H1 (cell line): ENCODE measurements around the gene PIAS2. TPM values are rescaled to one million over a fixed set of nuclear protein-coding genes. Genes with fewer than 3 reads are reported as not detected.

Experiments used
- CTCF ChIA-PET: fragments of 300-600 bp; sonication (Branson Sonifier 250); formaldehyde crosslinking; loops from one replicate; lab custom pipeline; 2021; ENCODE audit not compliant: partially characterized antibody; lab: Charles Lee
- POLR2A ChIA-PET: fragments of 300-600 bp; sonication (Branson Sonifier 250); formaldehyde crosslinking; loops from one replicate; lab custom pipeline; 2021; ENCODE audit warnings: inconsistent platforms; ENCODE audit not compliant: partially characterized antibody; lab: Charles Lee
- DNase-seq, 2 experiments: peaks; one replicate each; pipeline versions ENCODE4 v3.0.0 to v3.0.0-alpha.2; 2010 to 2022; ENCODE audit warnings: low spot score in 2 of 2, low read depth in 1 of 2, mixed read lengths in 1 of 2
- FAIRE-seq: peaks from 2 replicates; lab custom pipeline; 2011; peaks lifted over from hg19 to GRCh38; lab: Jason Lieb, UNC
- H2AFZ ChIP-seq: 2 replicates; pipeline ENCODE4 v1.8.1; 2012; ENCODE audit warnings: low read length, inconsistent platforms
- H2AK5ac ChIP-seq: 2 replicates; pipeline ENCODE4 v1.6.1; 2013; ENCODE audit warnings: low read depth, low read length
- H2BK120ac ChIP-seq: replicated peaks from 2 replicates; pipeline ENCODE3; 2013; ENCODE audit warnings: low read depth, low read length, inconsistent platforms
- H2BK12ac ChIP-seq: 2 replicates; pipeline ENCODE4 v1.6.1; 2013; ENCODE audit warnings: low read depth, low read length
- H2BK15ac ChIP-seq: 2 replicates; pipeline ENCODE4 v1.6.1; 2013; ENCODE audit warnings: low read length
- H2BK20ac ChIP-seq: 2 replicates; pipeline ENCODE4 v1.6.1; 2013; ENCODE audit warnings: low read length
- H2BK5ac ChIP-seq: 2 replicates; pipeline ENCODE4 v1.6.1; 2013; ENCODE audit warnings: low read depth, low read length
- H3K14ac ChIP-seq: 2 replicates; pipeline ENCODE4 v1.6.1; 2013; ENCODE audit warnings: inconsistent platforms; ENCODE audit not compliant: insufficient read length
- H3K18ac ChIP-seq: 2 replicates; pipeline ENCODE4 v1.6.1; 2013; ENCODE audit warnings: low read length; ENCODE audit errors: extremely low read depth
- H3K23ac ChIP-seq: 2 replicates; pipeline ENCODE4 v1.6.1; 2013; ENCODE audit warnings: inconsistent platforms; ENCODE audit not compliant: insufficient read length
- H3K23me2 ChIP-seq: 2 replicates; pipeline ENCODE4 v1.6.1; 2013; ENCODE audit warnings: low read depth, low read length
- H3K27ac ChIP-seq: 2 replicates; pipeline ENCODE4 v1.6.1; 2011; ENCODE audit warnings: low read depth, low read length, inconsistent platforms
- H3K27me3 ChIP-seq, 4 experiments: replicated peaks in 1 of 4; 1 replicate in 1 of 4; 2 replicates in 3 of 4; pipeline versions ENCODE4 v1.6.1 to v1.8.1; 2011 to 2013; ENCODE audit warnings: low read length in 3 of 4, mild to moderate bottlenecking in 3 of 4, inconsistent platforms in 2 of 4, mixed read lengths in 2 of 4, moderate library complexity in 1 of 4; ENCODE audit not compliant: control insufficient read depth in 3 of 4, insufficient read depth in 3 of 4; ENCODE audit errors: extremely low read depth in 1 of 4
- H3K36me3 ChIP-seq, 4 experiments: 2 replicates each; pipeline versions ENCODE4 v1.6.1 to v1.8.1; 2011 to 2013; ENCODE audit warnings: mild to moderate bottlenecking in 4 of 4, low read length in 3 of 4, moderate library complexity in 2 of 4, control low read depth in 1 of 4, inconsistent platforms in 1 of 4; ENCODE audit not compliant: insufficient read depth in 4 of 4, control insufficient read depth in 2 of 4
- H3K4ac ChIP-seq: replicated peaks from 2 replicates; pipeline ENCODE3; 2013; ENCODE audit warnings: low read length, low read depth, mixed read lengths, inconsistent platforms; ENCODE audit not compliant: insufficient read length
- H3K4me1 ChIP-seq, 4 experiments: replicated peaks in 1 of 4; 1 replicate in 1 of 4; 2 replicates in 3 of 4; pipeline versions ENCODE4 v1.6.1 to v1.8.1; 2011 to 2013; ENCODE audit warnings: low read length in 3 of 4, inconsistent platforms in 2 of 4, mixed read lengths in 1 of 4; ENCODE audit not compliant: insufficient read depth in 4 of 4, control insufficient read depth in 3 of 4
- H3K4me2 ChIP-seq, 2 experiments: 2 replicates each; pipeline versions ENCODE4 v1.6.1 to v1.8.1; 2011 to 2013; ENCODE audit warnings: low read depth in 2 of 2, low read length in 2 of 2, control low read depth in 1 of 2, inconsistent platforms in 1 of 2, mild to moderate bottlenecking in 1 of 2; ENCODE audit not compliant: insufficient read depth in 1 of 2
- H3K4me3 ChIP-seq, 4 experiments: fragments of 200-600, 300-600 bp in 1 of 4; sonication (generic), shearing (Covaris generic), sonication (Bioruptor Twin) in 1 of 4; 2 replicates each; pipeline versions ENCODE4 v1.5.1 to v1.8.1; 2011 to 2016; ENCODE audit warnings: low read length in 4 of 4, low read depth in 3 of 4, control low read depth in 2 of 4, inconsistent platforms in 2 of 4, mild to moderate bottlenecking in 2 of 4, mixed read lengths in 1 of 4, moderate library complexity in 1 of 4; ENCODE audit not compliant: insufficient read depth in 2 of 4; ENCODE audit errors: extremely low read depth in 1 of 4
- H3K56ac ChIP-seq: replicated peaks from 2 replicates; pipeline ENCODE3; 2013; ENCODE audit warnings: low read depth, mild to moderate bottlenecking, mixed read lengths, low read length, inconsistent platforms; ENCODE audit not compliant: insufficient read length
- H3K79me1 ChIP-seq: 2 replicates; pipeline ENCODE4 v1.6.1; 2013; ENCODE audit warnings: low read depth, low read length, control low read depth
- H3K79me2 ChIP-seq, 2 experiments: 2 replicates each; pipeline versions ENCODE4 v1.6.1 to v1.8.1; 2012 to 2013; ENCODE audit warnings: low read length in 2 of 2, mild to moderate bottlenecking in 2 of 2, inconsistent platforms in 1 of 2; ENCODE audit not compliant: insufficient read depth in 2 of 2, control insufficient read depth in 1 of 2
- H3K9ac ChIP-seq, 4 experiments: replicated peaks in 1 of 4; 1 replicate in 1 of 4; 2 replicates in 3 of 4; pipeline versions ENCODE4 v1.6.1 to v1.8.1; 2011 to 2013; ENCODE audit warnings: low read depth in 3 of 4, low read length in 3 of 4, control low read depth in 2 of 4, mild to moderate bottlenecking in 2 of 4, moderate library complexity in 2 of 4, inconsistent platforms in 1 of 4; ENCODE audit errors: extremely low read depth in 1 of 4
- H3K9me3 ChIP-seq, 2 experiments: 2 replicates each; pipeline versions ENCODE4 v1.6.1 to v1.8.1; 2012 to 2013; ENCODE audit warnings: mild to moderate bottlenecking in 2 of 2, moderate library complexity in 2 of 2, control low read depth in 1 of 2, inconsistent platforms in 1 of 2, low read depth in 1 of 2, low read length in 1 of 2, mixed read lengths in 1 of 2; ENCODE audit not compliant: insufficient read depth in 2 of 2
- H4K20me1 ChIP-seq, 2 experiments: replicated peaks in 1 of 2; 2 replicates each; pipeline versions ENCODE3 to v1.8.1; 2011 to 2013; ENCODE audit warnings: inconsistent platforms in 2 of 2, low read length in 2 of 2, mild to moderate bottlenecking in 1 of 2; ENCODE audit not compliant: insufficient read depth in 2 of 2, control insufficient read depth in 1 of 2
- H4K5ac ChIP-seq: 2 replicates; pipeline ENCODE4 v1.6.1; 2013; ENCODE audit warnings: low read length, low read depth, mixed read lengths, inconsistent platforms; ENCODE audit not compliant: insufficient read length
- H4K8ac ChIP-seq: 2 replicates; pipeline ENCODE4 v1.8.0; 2013; ENCODE audit warnings: mild to moderate bottlenecking, moderate library complexity, low read length, inconsistent platforms; ENCODE audit not compliant: insufficient read depth; ENCODE audit errors: extremely low read depth
- H4K91ac ChIP-seq: replicated peaks from 2 replicates; pipeline ENCODE3; 2013; ENCODE audit warnings: low read length, mixed read lengths, inconsistent platforms; ENCODE audit not compliant: insufficient read length
- GTF2F1 ChIP-seq: IDR thresholded peaks from 2 replicates; pipeline ENCODE4 v1.6.1; 2012; ENCODE audit warnings: low read depth, low read length, improper control_type of control experiment, borderline replicate concordance
- POLR2A ChIP-seq, 2 experiments: IDR thresholded peaks; 1 replicate in 1 of 2; 2 replicates in 1 of 2; pipeline ENCODE4 v1.6.1; 2011; ENCODE audit warnings: low read depth in 2 of 2, low read length in 2 of 2, mild to moderate bottlenecking in 2 of 2; ENCODE audit errors: control extremely low read depth in 1 of 2
- YY1 ChIP-seq: IDR thresholded peaks from 2 replicates; pipeline ENCODE4 v1.6.1; 2011; ENCODE audit warnings: low read depth, mild to moderate bottlenecking, low read length
- WGBS, 2 experiments: shearing (Covaris generic) in 1 of 2; methylation state at CpG; one replicate each; pipeline versions ENCODE4 v1.1.6 to v1.1.7; 2013 to 2015; ENCODE audit warnings: low lambda C conversion rate in 2 of 2, mixed read lengths in 2 of 2, inconsistent platforms in 1 of 2, low coverage in 1 of 2, missing lambda C conversion rate in 1 of 2; ENCODE audit not compliant: insufficient replicate concordance in 2 of 2, insufficient coverage in 1 of 2, insufficient read length in 1 of 2; ENCODE audit errors: extremely low coverage in 1 of 2, missing lambda C conversion rate in 1 of 2; 5-methylcytosine and 5-hydroxymethylcytosine counted together
- polyA plus RNA-seq, 7 experiments: library from polyadenylated mRNA; depleted of rRNA in 3 of 7; stranded (reverse) in 5 of 7; unstranded in 2 of 7; fragments of >200 nt in 5 of 7; fragments of 200-250 nt in 2 of 7; gene quantifications; 1 replicate in 5 of 7; 2 replicates in 1 of 7; 4 replicates in 1 of 7; pipeline versions ENCODE4 v1.2.1 to v1.2.3, GENCODE V29; 2011 to 2013; ENCODE audit warnings: missing spikeins in 2 of 7, mixed read lengths in 2 of 7
- total RNA-seq: library from RNA; stranded (reverse); fragmentation: NEBNext Ultra II Directional; extraction: Animal tissue kit (Norgen Biotek cat#: 25700); gene quantifications from 2 replicates; pipeline ENCODE4 v1.2.1, GENCODE V29; 2021

The PIAS2 gene
- total and polyA plus RNA-seq, 2 of the 8 experiments (the other 6 are each of a cell fraction or from before 2014, with no cell fraction given) = 20.1 to 53.9 TPM

GRCh38 chr18:46859855-46860254 lies 57.5 kb downstream of the PIAS2 start:
- no peak for TF ChIP-seq YY1
- TF ChIP-seq POLR2A (IDR thresholded peaks at IDR 0.05; ENCODE audit: control extremely low read depth in 1 of 2, low read depth in 2 of 2, low read length in 2 of 2) = no peak
- TF ChIP-seq GTF2F1 = no peak
- H3K36me3 ChIP-seq = peaks cover 0 to 5% (median under 1%) of the 10 kb centered on the region in 4 experiments; a peak in 5 of 8 replicates
- H3K9me3 ChIP-seq = no peaks in the 10 kb centered on the region
- no peak overlapping the region for H2AK5ac ChIP-seq
- H4K20me1 ChIP-seq = peaks cover 0 to 2% of the 10 kb centered on the region in 2 experiments
- no peak overlapping the region for H3K23ac ChIP-seq
- H2AFZ ChIP-seq = no peak overlapping the region
- H4K8ac ChIP-seq = no peak overlapping the region
- no peak overlapping the region for H3K4me2 ChIP-seq
- CTCF ChIA-PET = interaction anchor here (1.2 kb wide), 1 partner anchor 10 kb away, joined by 3 read pairs; no protein-coding TSS in a partner anchor
- POLR2A ChIA-PET = no interaction called here
- H3K4me1 ChIP-seq = no peaks in the 10 kb centered on the region
- H3K9ac ChIP-seq = no peak overlapping the region
- no peak overlapping the region for H2BK15ac ChIP-seq
- H3K23me2 ChIP-seq = no peaks in the 10 kb centered on the region
- H4K5ac ChIP-seq = no peak overlapping the region
- no peak overlapping the region for H3K14ac ChIP-seq
- H2BK20ac ChIP-seq = no peak overlapping the region
- FAIRE-seq = no peak
- peaks cover 0 to 24% of the 10 kb centered on the region in 2 experiments; a peak in 1 of 4 replicates for H3K79me2 ChIP-seq
- no peak overlapping the region for H3K4ac ChIP-seq
- H3K79me1 ChIP-seq = peaks cover 5% of the 10 kb centered on the region
- H4K91ac ChIP-seq = no peak overlapping the region
- H3K4me3 ChIP-seq = no peak overlapping the region
- WGBS, 2 experiments = 92% methylated on average over 2 of the region's 2 CpGs; no CpG with 5 or more reads in 1 of the 2 experiments
- H2BK5ac ChIP-seq = no peak overlapping the region
- no peak for DNase-seq
- no peak overlapping the region for H2BK12ac ChIP-seq
- no peak overlapping the region for H2BK120ac ChIP-seq
- H3K27ac ChIP-seq = no peak overlapping the region
- no peak overlapping the region for H3K18ac ChIP-seq
- H3K27me3 ChIP-seq = no peaks in the 10 kb centered on the region
- no peak overlapping the region for H3K56ac ChIP-seq
